Breast epithelium (tissue), 3 donors: ENCODE data around the gene CSRNP3.

Experiments used
- CTCF ChIP-seq, 3 donors: fragments of 450-650 bp; IDR thresholded peaks; one replicate each; pipeline ENCODE4 v1.5.1; 2016 to 2017; ENCODE audit warnings: antibody characterized with exemption in 3 of 3, mild to moderate bottlenecking in 3 of 3, moderate library complexity in 3 of 3
- POLR2A ChIP-seq: fragments of 450-650 bp; IDR thresholded peaks from one replicate; pipeline ENCODE4 v1.6.1; 2016; ENCODE audit warnings: antibody characterized with exemption, mild to moderate bottlenecking, moderate library complexity
- POLR2AphosphoS5 ChIP-seq, 3 donors: sonication (generic); formaldehyde crosslinking; IDR thresholded peaks; one replicate each; pipeline ENCODE4 v1.6.1; 2017; ENCODE audit warnings: antibody characterized with exemption in 3 of 3

DNA sequence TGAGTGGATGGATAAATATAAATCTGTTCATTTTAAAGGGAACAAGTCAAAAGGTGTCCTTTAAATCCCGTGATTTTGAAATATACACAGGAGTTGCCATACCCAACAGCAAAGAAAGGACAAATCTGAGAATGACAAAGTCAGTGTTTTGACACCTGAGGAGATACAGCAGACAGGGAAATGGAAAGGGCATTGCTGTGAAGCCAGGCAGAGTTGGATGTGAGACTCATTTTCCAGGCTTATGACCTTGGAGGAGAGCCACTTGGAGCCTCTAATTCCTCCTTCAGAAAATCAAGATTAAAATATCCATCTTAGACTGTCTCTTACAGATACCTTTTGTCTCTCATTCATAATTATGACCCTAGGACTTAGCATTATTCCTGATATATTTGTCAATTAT lies 170.0 kb downstream of the CSRNP3 start:
- TF ChIP-seq CTCF (IDR thresholded peaks at IDR 0.05) (no peak), POLR2A (no peak), POLR2AphosphoS5 (IDR thresholded peaks at IDR 0.05) (no peak)
